HG03342 (cell line): ENCODE measurements around the gene FERMT1.
"Not testable (repeated sequence)": the region's sequence is repeated elsewhere in the genome, so short reads cannot be mapped to it uniquely, and the experiment has no call there.

ENCODE experiments used
- ATAC-seq: cut with Tn5 transposase; IDR thresholded peaks from one replicate; pipeline ENCODE4 v1.9.1; 2021; ENCODE audit warnings: mild to moderate bottlenecking, moderate library complexity; ENCODE audit not compliant: unreplicated experiment

The FERMT1 gene

GRCh38 chr20:6070829-6071695 lies 51.8 kb downstream of the FERMT1 start:
- ATAC-seq: no peak

- no peak for ATAC-seq
These were observed 53.2 kb downstream of the FERMT1 start for GRCh38 chr20:6069669-6070068.

GRCh38 chr20:6067763-6068318 lies 55.0 kb downstream of the FERMT1 start:
- ATAC-seq: no peak

- no peak for ATAC-seq
These were observed 56.2 kb downstream of the FERMT1 start for GRCh38 chr20:6066582-6066981.

GRCh38 chr20:6061544-6061943 lies 61.3 kb downstream of the FERMT1 start:
- no peak for ATAC-seq

- ATAC-seq: no peak
These were observed 62.6 kb downstream of the FERMT1 start for GRCh38 chr20:6060213-6060612.

GRCh38 chr20:6058684-6059295 lies 64.0 kb downstream of the FERMT1 start:
- ATAC-seq: no peak

GRCh38 chr20:6057691-6058090 lies 65.1 kb downstream of the FERMT1 start:
- ATAC-seq: no peak

GRCh38 chr20:6057139-6057538 lies 65.7 kb downstream of the FERMT1 start:
- no peak for ATAC-seq

- no peak for ATAC-seq
These were observed 66.8 kb downstream of the FERMT1 start for GRCh38 chr20:6055981-6056569.

GRCh38 chr20:6055161-6055783 lies 67.6 kb downstream of the FERMT1 start:
- no peak for ATAC-seq

GRCh38 chr20:6054689-6055051 lies 68.2 kb downstream of the FERMT1 start:
- not testable (repeated sequence) for ATAC-seq

- no peak for ATAC-seq
These were observed 68.8 kb downstream of the FERMT1 start, which contains the start of gene LRRN4 for GRCh38 chr20:6053776-6054688. LRRN4 (minus strand) TSS chr20:6054060; CDS start chr20:6052799, 1,261 bp downstream.

- ATAC-seq: no peak
These were observed 69.6 kb downstream of the FERMT1 start for GRCh38 chr20:6053064-6053775.

- ATAC-seq: no peak
These were observed 71.3 kb downstream of the FERMT1 start for GRCh38 chr20:6051505-6051904.

GRCh38 chr20:6048391-6048790 lies 74.4 kb downstream of the FERMT1 start:
- ATAC-seq: no peak

- no peak for ATAC-seq
These were observed 76.4 kb downstream of the FERMT1 start for GRCh38 chr20:6046432-6046831.

- ATAC-seq: no peak
These were observed 77.3 kb downstream of the FERMT1 start for GRCh38 chr20:6045566-6045965.

GRCh38 chr20:6044115-6044514 lies 78.7 kb downstream of the FERMT1 start:
- no peak for ATAC-seq
